T-cell (primary cell): ENCODE data around the gene CSF2. TPM values are rescaled to one million over a fixed set of nuclear protein-coding genes. Genes with fewer than 3 reads are reported as not detected.

Source experiments
- ATAC-seq, 4 experiments: fragments of 200-7000 bp in 3 of 4; fragments of 150-1000 bp in 1 of 4; cut with Tn5 transposase; replicated peaks in 1 of 4; 1 replicate in 3 of 4; 2 replicates in 1 of 4; pipeline ENCODE4 v1.10.0; 2021; ENCODE audit warnings: moderate library complexity in 3 of 4, mild to moderate bottlenecking in 2 of 4, moderate number of reproducible peaks in 1 of 4
- CTCF ChIA-PET, 2 donors: fragments of 300-600 bp; sonication (Branson Sonifier 250); formaldehyde crosslinking; loops; one replicate each; lab custom pipeline; 2022; ENCODE audit warnings: antibody characterized with exemption in 2 of 2; lab: Charles Lee
- POLR2A ChIA-PET, 2 donors: fragments of 300-600 bp; sonication (Branson Sonifier 250); formaldehyde crosslinking; loops; one replicate each; lab custom pipeline; 2022; ENCODE audit warnings: antibody characterized with exemption in 2 of 2; lab: Charles Lee
- DNase-seq, 35 experiments: peaks; one replicate each; pipeline versions ENCODE4 v3.0.0 to v3.0.0-alpha.2; 2013 to 2023
- H3K27ac ChIP-seq: one replicate; pipeline ENCODE4 v1.5.1; 2013; ENCODE audit warnings: low read length
- H3K27me3 ChIP-seq, 2 experiments: replicated peaks in 1 of 2; 1 replicate in 1 of 2; 2 replicates in 1 of 2; pipeline versions ENCODE4 v1.6.1 to v1.7.0; 2013; ENCODE audit warnings: low read length in 1 of 2, mixed read lengths in 1 of 2; ENCODE audit not compliant: control insufficient read depth in 2 of 2, insufficient read depth in 2 of 2; ENCODE audit errors: extremely low read depth in 1 of 2
- H3K36me3 ChIP-seq, 2 donors: 1 replicate in 1 of 2; 2 replicates in 1 of 2; pipeline versions ENCODE4 v1.6.1 to v1.7.0; 2013; ENCODE audit warnings: low read length in 1 of 2; ENCODE audit not compliant: control insufficient read depth in 2 of 2, insufficient read depth in 1 of 2; ENCODE audit errors: extremely low read depth in 1 of 2
- H3K4me1 ChIP-seq, 2 experiments: 1 replicate in 1 of 2; 2 replicates in 1 of 2; pipeline versions ENCODE4 v1.6.1 to v1.7.0; 2013; ENCODE audit warnings: low read length in 2 of 2, mixed read lengths in 1 of 2; ENCODE audit not compliant: insufficient read depth in 2 of 2, control insufficient read depth in 1 of 2; ENCODE audit errors: extremely low read depth in 1 of 2
- H3K4me3 ChIP-seq, 2 donors: 1 replicate in 1 of 2; 2 replicates in 1 of 2; pipeline versions ENCODE4 v1.5.1 to v1.7.0; 2013; ENCODE audit warnings: mild to moderate bottlenecking in 2 of 2, low read length in 1 of 2, moderate library complexity in 1 of 2; ENCODE audit not compliant: control insufficient read depth in 1 of 2; ENCODE audit errors: extremely low read depth in 1 of 2
- H3K9me3 ChIP-seq: 2 replicates; pipeline ENCODE4 v1.7.0; 2013
- H3K27ac Mint-ChIP-seq, 2 donors: one replicate each; pipeline ENCODE4 v1.8.0; 2020 to 2021; ENCODE audit warnings: mild to moderate bottlenecking in 2 of 2, mixed read lengths in 2 of 2
- H3K27me3 Mint-ChIP-seq, 2 donors: one replicate each; pipeline ENCODE4 v1.8.0; 2021 to 2022; ENCODE audit warnings: mixed read lengths in 2 of 2
- H3K36me3 Mint-ChIP-seq: one replicate; pipeline ENCODE4 v1.8.0; 2021; ENCODE audit warnings: mixed read lengths
- H3K4me1 Mint-ChIP-seq, 3 donors: one replicate each; pipeline ENCODE4 v1.8.0; 2020 to 2022; ENCODE audit warnings: mixed read lengths in 3 of 3, mild to moderate bottlenecking in 1 of 3
- H3K4me3 Mint-ChIP-seq, 3 donors: one replicate each; pipeline ENCODE4 v1.8.0; 2020 to 2022; ENCODE audit warnings: mild to moderate bottlenecking in 3 of 3, mixed read lengths in 3 of 3, moderate library complexity in 3 of 3
- H3K9me3 Mint-ChIP-seq, 3 donors: one replicate each; pipeline ENCODE4 v1.8.0; 2020 to 2022; ENCODE audit warnings: mixed read lengths in 3 of 3
- WGBS: methylation state at CpG from one replicate; pipeline ENCODE4 v1.1.5; 2013; ENCODE audit warnings: missing lambda C conversion rate; ENCODE audit not compliant: insufficient coverage; 5-methylcytosine and 5-hydroxymethylcytosine counted together
- total RNA-seq, 35 experiments: library from RNA in 6 of 35; stranded (reverse) in 6 of 35; fragments of 120-200 nt in 1 of 35; gene quantifications; one replicate each; pipeline versions ENCODE4 v1.2.1 to v1.2.4 and lab custom pipeline; 2013 to 2026

CSF2 gene
- total RNA-seq, 5 donors from 2014 or later (not counting 1 experiment from before 2014, with no cell fraction given) = 0.89 TPM; not detected in 4

DNA sequence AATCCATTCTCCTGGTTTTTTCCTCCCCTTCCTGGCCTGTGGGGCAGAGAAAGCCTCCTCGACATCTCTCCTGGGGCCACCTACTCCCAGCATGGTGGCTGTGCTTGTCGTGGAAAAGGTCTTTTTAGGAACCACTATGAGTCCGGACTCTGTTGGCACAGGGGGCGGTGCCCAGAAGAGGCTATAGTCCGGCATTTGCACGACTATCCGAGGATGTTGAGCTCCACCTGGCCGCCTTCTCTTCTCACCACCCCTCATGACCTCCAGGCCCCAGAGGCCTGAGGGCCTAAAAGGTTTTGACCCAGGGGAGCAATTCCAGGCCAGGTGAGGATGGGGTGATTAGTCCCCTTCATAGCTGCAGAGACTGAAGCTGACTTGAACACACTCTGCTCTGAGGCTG lies 14.1 kb downstream of the CSF2 start:
- ATAC-seq = no peak
- H3K36me3 ChIP-seq = no peaks in the 10 kb centered on the region
- no peaks in the 10 kb centered on the region for H3K27me3 ChIP-seq
- H3K9me3 ChIP-seq = no peaks in the 10 kb centered on the region
- H3K4me3 Mint-ChIP-seq = no peak overlapping the region
- H3K27ac ChIP-seq = no peak overlapping the region
- 93% methylated on average over 2 of the region's 8 CpGs for WGBS
- no peak overlapping the region for H3K4me3 ChIP-seq
- POLR2A ChIA-PET = no interaction called here
- CTCF ChIA-PET = no interaction called here
- no peaks in the 10 kb centered on the region for H3K27me3 Mint-ChIP-seq
- no peak overlapping the region for H3K27ac Mint-ChIP-seq
- no peaks in the 10 kb centered on the region for H3K9me3 Mint-ChIP-seq
- peaks cover 18 to 30% (median 20%) of the 10 kb centered on the region in 3 donors for H3K4me1 Mint-ChIP-seq
- H3K4me1 ChIP-seq = peaks cover 0 to 12% of the 10 kb centered on the region in 2 experiments
- no peaks in the 10 kb centered on the region for H3K36me3 Mint-ChIP-seq
- DNase-seq = peak in 1 of 35 experiments; percentile 4

- Mint-ChIP-seq H3K4me1 (peaks cover 11 to 26% (median 11%) of the 10 kb centered on the region in 3 donors), H3K4me3 (no peak overlapping the region), H3K36me3 (no peaks in the 10 kb centered on the region), H3K9me3 (no peaks in the 10 kb centered on the region), H3K27me3 (no peaks in the 10 kb centered on the region), H3K27ac (no peak overlapping the region)
- Histone ChIP-seq H3K4me1 (peaks cover 0 to 1% of the 10 kb centered on the region in 2 experiments), H3K27me3 (no peaks in the 10 kb centered on the region), H3K9me3 (no peaks in the 10 kb centered on the region), H3K4me3 (no peak overlapping the region), H3K36me3 (no peaks in the 10 kb centered on the region), H3K27ac (no peak overlapping the region)
- DNase-seq (no peak), ATAC-seq (no peak)
- ChIA-PET CTCF (interaction anchor here in 1 of 2 donors (0.5 kb wide), 1 partner anchor 230 kb away, joined by 5 read pairs; no protein-coding TSS in a partner anchor), POLR2A (no interaction called here)
- no CpG with 5 or more reads among the region's 1 CpG for WGBS
Observed at GRCh38 chr5:132089363-132089762, 15.8 kb downstream of the CSF2 start.

- Histone ChIP-seq H3K36me3 (no peaks in the 10 kb centered on the region), H3K9me3 (no peaks in the 10 kb centered on the region), H3K4me1 (peaks cover 0 to 9% of the 10 kb centered on the region in 2 experiments), H3K4me3 (no peak overlapping the region), H3K27me3 (no peaks in the 10 kb centered on the region), H3K27ac (no peak overlapping the region)
- H3K27ac Mint-ChIP-seq = peak overlapping the region in 1 of 2 donors; percentile 25
- no peak overlapping the region for H3K4me3 Mint-ChIP-seq
- ATAC-seq = peak in 2 of 4 experiments; percentile 24 to 32
- CTCF ChIA-PET = no interaction called here
- H3K4me1 Mint-ChIP-seq = peaks cover 8 to 29% (median 11%) of the 10 kb centered on the region in 3 donors
- POLR2A ChIA-PET = interaction anchor here in 1 of 2 donors (0.6 kb wide), 1 partner anchor 307 kb away, joined by 3 read pairs; no protein-coding TSS in a partner anchor
- H3K9me3 Mint-ChIP-seq = no peaks in the 10 kb centered on the region
- H3K27me3 Mint-ChIP-seq = no peaks in the 10 kb centered on the region
- H3K36me3 Mint-ChIP-seq = no peaks in the 10 kb centered on the region
- DNase-seq = no peak
Observed at GRCh38 chr5:132090107-132090506, 16.5 kb downstream of the CSF2 start.

- Histone ChIP-seq H3K4me1 (peaks cover 0 to 20% of the 10 kb centered on the region in 2 experiments), H3K9me3 (no peaks in the 10 kb centered on the region), H3K27ac (no peak overlapping the region), H3K4me3 (no peak overlapping the region), H3K36me3 (no peaks in the 10 kb centered on the region), H3K27me3 (no peaks in the 10 kb centered on the region)
- no peak for DNase-seq
- H3K36me3 Mint-ChIP-seq = no peaks in the 10 kb centered on the region
- ChIA-PET CTCF (interaction anchor here in 1 of 2 donors (0.5 kb wide), 1 partner anchor 282 kb away, joined by 7 read pairs; no protein-coding TSS in a partner anchor), POLR2A (no interaction called here)
- H3K9me3 Mint-ChIP-seq = no peaks in the 10 kb centered on the region
- peaks cover 4 to 34% (median 13%) of the 10 kb centered on the region in 3 donors for H3K4me1 Mint-ChIP-seq
- 100% methylated on average over 1 of the region's 3 CpGs for WGBS
- no peaks in the 10 kb centered on the region for H3K27me3 Mint-ChIP-seq
- no peak overlapping the region for H3K4me3 Mint-ChIP-seq
- no peak overlapping the region for H3K27ac Mint-ChIP-seq
- no peak for ATAC-seq
Observed at GRCh38 chr5:132093271-132093670, 19.7 kb downstream of the CSF2 start.

DNA sequence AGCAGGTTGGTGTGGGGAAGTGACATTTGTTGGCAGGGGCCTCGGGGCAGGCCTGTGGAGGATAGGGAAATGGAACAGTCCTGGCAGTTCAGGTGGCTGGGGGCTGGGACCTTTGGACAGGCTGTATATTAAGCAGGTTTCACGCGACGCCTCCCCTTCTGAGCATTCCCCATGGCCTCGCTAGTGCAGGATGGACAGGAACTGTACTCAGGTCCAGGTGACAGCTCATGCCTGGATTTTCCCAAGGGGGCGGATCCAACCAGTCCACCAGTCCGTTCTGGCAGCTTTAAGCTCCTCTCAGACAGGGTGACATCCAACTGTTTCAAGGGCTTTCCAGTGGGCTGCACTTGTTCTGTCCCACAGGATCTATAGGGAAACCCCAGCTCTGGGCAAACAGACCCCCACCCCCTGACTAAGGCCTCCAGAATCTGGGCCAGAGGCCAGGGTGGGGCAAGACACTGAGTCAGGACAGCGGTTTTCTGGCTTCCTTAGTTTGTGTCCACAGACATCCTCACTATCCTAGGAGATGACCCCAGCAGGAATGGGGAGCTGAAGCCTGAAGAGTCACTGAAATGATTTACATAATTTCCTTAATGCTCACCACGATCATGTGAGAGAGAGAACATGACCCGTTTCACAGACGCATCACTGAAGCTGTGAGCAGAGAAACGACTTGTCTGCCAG lies 20.9 kb downstream of the CSF2 start:
- no peaks in the 10 kb centered on the region for H3K9me3 Mint-ChIP-seq
- no peaks in the 10 kb centered on the region for H3K36me3 Mint-ChIP-seq
- ChIA-PET CTCF (no interaction called here), POLR2A (no interaction called here)
- H3K27ac Mint-ChIP-seq = no peak overlapping the region
- 79% methylated on average over 12 of the region's 12 CpGs for WGBS
- H3K4me3 ChIP-seq = no peak overlapping the region
- peak in 1 of 35 experiments; percentile 20 for DNase-seq
- no peaks in the 10 kb centered on the region for H3K27me3 Mint-ChIP-seq
- H3K4me3 Mint-ChIP-seq = no peak overlapping the region
- H3K4me1 Mint-ChIP-seq = peaks cover 11 to 44% (median 24%) of the 10 kb centered on the region in 3 donors
- no peaks in the 10 kb centered on the region for H3K36me3 ChIP-seq
- no peak for ATAC-seq
- no peak overlapping the region for H3K27ac ChIP-seq
- H3K27me3 ChIP-seq = no peaks in the 10 kb centered on the region
- H3K9me3 ChIP-seq = no peaks in the 10 kb centered on the region
- H3K4me1 ChIP-seq = peaks cover 0 to 25% of the 10 kb centered on the region in 2 experiments

DNA sequence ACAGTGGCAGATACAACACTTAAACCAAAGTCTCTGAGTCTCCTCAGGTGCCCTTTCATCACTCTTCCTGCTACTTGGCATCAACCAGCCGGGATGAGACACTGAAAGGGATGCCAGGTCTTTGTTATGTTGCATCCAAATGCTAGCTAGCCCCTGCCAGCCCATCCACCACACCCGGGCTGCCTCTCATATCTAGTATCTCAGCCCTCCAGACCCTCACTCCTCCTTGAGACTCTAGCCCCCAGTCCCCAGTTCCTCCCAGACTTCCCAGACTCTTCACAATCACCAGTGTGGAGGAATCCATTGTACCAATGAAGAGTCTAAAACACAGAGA lies 21.5 kb downstream of the CSF2 start:
- peaks cover 17 to 47% (median 27%) of the 10 kb centered on the region in 3 donors for H3K4me1 Mint-ChIP-seq
- no peak for DNase-seq
- CTCF ChIA-PET = no interaction called here
- Histone ChIP-seq H3K4me1 (peaks cover 0 to 29% of the 10 kb centered on the region in 2 experiments), H3K27ac (no peak overlapping the region), H3K4me3 (no peak overlapping the region), H3K27me3 (no peaks in the 10 kb centered on the region), H3K9me3 (no peaks in the 10 kb centered on the region), H3K36me3 (no peaks in the 10 kb centered on the region)
- ATAC-seq = no peak
- H3K9me3 Mint-ChIP-seq = no peaks in the 10 kb centered on the region
- WGBS = 89% methylated on average over 1 of the region's 2 CpGs
- H3K27ac Mint-ChIP-seq = peak overlapping the region in 1 of 2 donors; percentile 5
- no peaks in the 10 kb centered on the region for H3K27me3 Mint-ChIP-seq
- no peak overlapping the region for H3K4me3 Mint-ChIP-seq
- POLR2A ChIA-PET = no interaction called here
- no peaks in the 10 kb centered on the region for H3K36me3 Mint-ChIP-seq
